ENCODE measurements around the gene SMYD3. TPM values are rescaled to one million over a fixed set of nuclear protein-coding genes. Genes with fewer than 3 reads are reported as not detected.

The SMYD3 gene
- total RNA-seq, 1 experiment from 2014 or later, result 17.4 TPM

DNA sequence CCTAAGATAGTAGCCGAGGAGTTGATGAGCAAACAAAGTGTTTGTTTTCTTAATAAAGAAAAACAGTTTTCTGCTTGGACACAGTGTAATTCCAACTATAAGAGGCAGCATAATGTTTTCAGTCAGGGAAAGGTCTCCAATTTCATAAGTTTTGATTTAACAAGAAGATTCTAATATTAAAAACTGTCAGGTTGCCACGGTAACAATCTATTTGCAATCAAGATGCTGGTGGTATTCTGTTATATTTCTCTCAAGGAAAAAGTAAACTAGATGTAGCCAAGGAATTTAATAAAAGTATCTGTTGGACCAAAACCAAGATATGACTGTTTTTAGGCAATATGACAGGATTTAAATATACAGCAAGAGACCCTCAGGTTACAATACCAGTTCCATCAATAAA, 211.7 kb downstream of the SMYD3 start:
- intact Hi-C loops (cut with micrococcal nuclease; ENCODE audit: unreplicated experiment), result no loop called here
- ATAC-seq (no peak), DNase-seq (ENCODE audit: low read depth, low spot score) (no peak)
- Histone ChIP-seq H3K27ac (ENCODE audit: low read length) (no peak overlapping the region), H3K4me1 (ENCODE audit: control insufficient read depth, insufficient read depth, low read length) (no peaks in the 10 kb centered on the region), H3K36me3 (ENCODE audit: control insufficient read depth, insufficient read depth, low read length) (no peaks in the 10 kb centered on the region), H3K9me3 (ENCODE audit: control insufficient read depth, insufficient read depth, low read depth, low read length) (no peaks in the 10 kb centered on the region), H3K4me3 (ENCODE audit: low read depth in 2 of 2, low read length in 2 of 2) (no peak overlapping the region), H3K27me3 (ENCODE audit: control insufficient read depth, insufficient read depth, low read length) (no peaks in the 10 kb centered on the region)
- BruUV-seq (replicated peaks), result no TSS peak
- in situ Hi-C loops (cut with HindIII; ENCODE audit: low pct_unique_long_range_greater_than_20kb, low sequenced_read_pairs), result no loop called here
- CTCF ChIA-PET, result no interaction called here
- TF ChIP-seq, protein P1, sequence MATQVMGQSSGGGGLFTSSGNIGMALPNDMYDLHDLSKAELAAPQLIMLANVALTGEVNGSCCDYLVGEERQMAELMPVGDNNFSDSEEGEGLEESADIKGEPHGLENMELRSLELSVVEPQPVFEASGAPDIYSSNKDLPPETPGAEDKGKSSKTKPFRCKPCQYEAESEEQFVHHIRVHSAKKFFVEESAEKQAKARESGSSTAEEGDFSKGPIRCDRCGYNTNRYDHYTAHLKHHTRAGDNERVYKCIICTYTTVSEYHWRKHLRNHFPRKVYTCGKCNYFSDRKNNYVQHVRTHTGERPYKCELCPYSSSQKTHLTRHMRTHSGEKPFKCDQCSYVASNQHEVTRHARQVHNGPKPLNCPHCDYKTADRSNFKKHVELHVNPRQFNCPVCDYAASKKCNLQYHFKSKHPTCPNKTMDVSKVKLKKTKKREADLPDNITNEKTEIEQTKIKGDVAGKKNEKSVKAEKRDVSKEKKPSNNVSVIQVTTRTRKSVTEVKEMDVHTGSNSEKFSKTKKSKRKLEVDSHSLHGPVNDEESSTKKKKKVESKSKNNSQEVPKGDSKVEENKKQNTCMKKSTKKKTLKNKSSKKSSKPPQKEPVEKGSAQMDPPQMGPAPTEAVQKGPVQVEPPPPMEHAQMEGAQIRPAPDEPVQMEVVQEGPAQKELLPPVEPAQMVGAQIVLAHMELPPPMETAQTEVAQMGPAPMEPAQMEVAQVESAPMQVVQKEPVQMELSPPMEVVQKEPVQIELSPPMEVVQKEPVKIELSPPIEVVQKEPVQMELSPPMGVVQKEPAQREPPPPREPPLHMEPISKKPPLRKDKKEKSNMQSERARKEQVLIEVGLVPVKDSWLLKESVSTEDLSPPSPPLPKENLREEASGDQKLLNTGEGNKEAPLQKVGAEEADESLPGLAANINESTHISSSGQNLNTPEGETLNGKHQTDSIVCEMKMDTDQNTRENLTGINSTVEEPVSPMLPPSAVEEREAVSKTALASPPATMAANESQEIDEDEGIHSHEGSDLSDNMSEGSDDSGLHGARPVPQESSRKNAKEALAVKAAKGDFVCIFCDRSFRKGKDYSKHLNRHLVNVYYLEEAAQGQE (IDR thresholded peaks at IDR 0.05; ENCODE audit: insufficient read depth in 1 of 2, low read depth in 2 of 2, low read length in 1 of 2), result no peak
- TF ChIP-seq SIN3A (IDR thresholded peaks at IDR 0.05; ENCODE audit: borderline replicate concordance, insufficient read depth, low read depth, low read length) (no peak), TCF7L2 (IDR thresholded peaks at IDR 0.05; ENCODE audit: low read depth, low read length) (no peak), POLR2AphosphoS5 (IDR thresholded peaks at IDR 0.05; ENCODE audit: low read depth, low read length) (no peak)
- TF ChIP-seq, protein P2, sequence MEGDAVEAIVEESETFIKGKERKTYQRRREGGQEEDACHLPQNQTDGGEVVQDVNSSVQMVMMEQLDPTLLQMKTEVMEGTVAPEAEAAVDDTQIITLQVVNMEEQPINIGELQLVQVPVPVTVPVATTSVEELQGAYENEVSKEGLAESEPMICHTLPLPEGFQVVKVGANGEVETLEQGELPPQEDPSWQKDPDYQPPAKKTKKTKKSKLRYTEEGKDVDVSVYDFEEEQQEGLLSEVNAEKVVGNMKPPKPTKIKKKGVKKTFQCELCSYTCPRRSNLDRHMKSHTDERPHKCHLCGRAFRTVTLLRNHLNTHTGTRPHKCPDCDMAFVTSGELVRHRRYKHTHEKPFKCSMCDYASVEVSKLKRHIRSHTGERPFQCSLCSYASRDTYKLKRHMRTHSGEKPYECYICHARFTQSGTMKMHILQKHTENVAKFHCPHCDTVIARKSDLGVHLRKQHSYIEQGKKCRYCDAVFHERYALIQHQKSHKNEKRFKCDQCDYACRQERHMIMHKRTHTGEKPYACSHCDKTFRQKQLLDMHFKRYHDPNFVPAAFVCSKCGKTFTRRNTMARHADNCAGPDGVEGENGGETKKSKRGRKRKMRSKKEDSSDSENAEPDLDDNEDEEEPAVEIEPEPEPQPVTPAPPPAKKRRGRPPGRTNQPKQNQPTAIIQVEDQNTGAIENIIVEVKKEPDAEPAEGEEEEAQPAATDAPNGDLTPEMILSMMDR (IDR thresholded peaks at IDR 0.05), result no peak
- POLR2A ChIA-PET, result no interaction called here

DNA sequence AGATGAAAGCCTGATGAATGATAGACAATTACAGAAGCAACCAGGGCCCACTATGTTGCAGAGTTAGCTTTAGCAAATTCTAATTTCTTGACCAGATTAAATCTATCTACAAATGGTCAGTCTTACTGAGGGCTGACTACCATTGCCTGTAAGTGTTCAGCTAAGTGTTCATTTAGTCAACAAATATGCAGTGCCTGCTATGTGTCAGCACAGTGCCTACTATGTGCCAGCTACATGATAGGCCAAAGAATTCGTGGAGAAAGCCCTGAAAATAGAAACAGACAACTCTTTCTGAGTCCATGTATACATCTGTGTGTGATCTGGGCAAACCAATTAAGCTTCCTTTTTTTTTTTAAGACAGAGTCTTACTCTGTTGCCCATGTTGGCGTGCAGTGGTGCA, 212.8 kb downstream of the SMYD3 start:
- Histone ChIP-seq H3K4me3 (ENCODE audit: low read depth in 2 of 2, low read length in 2 of 2) (no peak overlapping the region), H3K4me1 (ENCODE audit: control insufficient read depth, insufficient read depth, low read length) (no peaks in the 10 kb centered on the region), H3K36me3 (ENCODE audit: control insufficient read depth, insufficient read depth, low read length) (no peaks in the 10 kb centered on the region), H3K27me3 (ENCODE audit: control insufficient read depth, insufficient read depth, low read length) (no peaks in the 10 kb centered on the region), H3K9me3 (ENCODE audit: control insufficient read depth, insufficient read depth, low read depth, low read length) (no peaks in the 10 kb centered on the region), H3K27ac (ENCODE audit: low read length) (no peak overlapping the region)
- DNase-seq (ENCODE audit: low read depth, low spot score), result no peak
- ChIA-PET CTCF (no interaction called here), POLR2A (no interaction called here)
- in situ Hi-C loops (cut with HindIII; ENCODE audit: low pct_unique_long_range_greater_than_20kb, low sequenced_read_pairs), result no loop called here
- BruUV-seq (replicated peaks), result no TSS peak
- no peak for TF ChIP-seq POLR2AphosphoS5 (IDR thresholded peaks at IDR 0.05; ENCODE audit: low read depth, low read length)
- TF ChIP-seq, protein P2 (IDR thresholded peaks at IDR 0.05), result no peak
- no peak for TF ChIP-seq SIN3A (IDR thresholded peaks at IDR 0.05; ENCODE audit: borderline replicate concordance, insufficient read depth, low read depth, low read length)
- TF ChIP-seq, protein P1 (IDR thresholded peaks at IDR 0.05; ENCODE audit: insufficient read depth in 1 of 2, low read depth in 2 of 2, low read length in 1 of 2), result no peak
- no peak for TF ChIP-seq TCF7L2 (IDR thresholded peaks at IDR 0.05; ENCODE audit: low read depth, low read length)
- intact Hi-C loops (cut with micrococcal nuclease; ENCODE audit: unreplicated experiment), result no loop called here
- no peak for ATAC-seq

Data from Panc1 (cell line).